Mucosa of descending colon (tissue), 3 donors: Measurements from ENCODE around the gene CD22. TPM values are rescaled to one million over a fixed set of nuclear protein-coding genes. Genes with fewer than 3 reads are reported as not detected.

ENCODE experiments used
- ATAC-seq: fragments of 200-7000 bp; cut with Tn5 transposase; one replicate; pipeline ENCODE4 v1.9.1; 2020; ENCODE audit warnings: mild to moderate bottlenecking, moderate library complexity
- DNase-seq, 3 donors: peaks; one replicate each; pipeline ENCODE4 v3.0.0-alpha.2; 2020
- H3K36me3 ChIP-seq: fragments of 200-600 bp; one replicate; pipeline ENCODE4 v1.8.0; 2021; ENCODE audit warnings: low read depth, mild to moderate bottlenecking
- H3K4me1 ChIP-seq: fragments of 200-600 bp; one replicate; pipeline ENCODE4 v1.8.0; 2021; ENCODE audit warnings: low read depth, mild to moderate bottlenecking
- H3K4me3 ChIP-seq: fragments of 200-600 bp; one replicate; pipeline ENCODE4 v1.8.0; 2021; ENCODE audit warnings: mild to moderate bottlenecking
- H3K9me3 ChIP-seq: fragments of 200-600 bp; one replicate; pipeline ENCODE4 v1.8.0; 2021; ENCODE audit warnings: mild to moderate bottlenecking
- intact Hi-C, 2 donors: fragments of 100-400 bp; cut with DNase I in 1 of 2; cut with micrococcal nuclease in 1 of 2; formaldehyde crosslinking; loops; one replicate each; pipeline versions ENCODE4 v1.11.0 to v1.11.1; 2022; cut with DNase I, micrococcal nuclease
- total RNA-seq, 3 donors: library from RNA; stranded (reverse); fragmentation: NEBNext Ultra II Directional in 2 of 3; extraction: Animal tissue kit (Norgen Biotek cat#: 25700) in 2 of 3; gene quantifications; one replicate each; pipeline versions ENCODE4 v1.2.1 to v1.2.4, GENCODE V29; 2021 to 2023
- TF ChIP-seq, protein P1 (sequence below): fragments of 200-600 bp; IDR thresholded peaks from one replicate; pipeline ENCODE4 v1.8.0; 2022; ENCODE audit warnings: antibody characterized with exemption, mild to moderate bottlenecking
- donor health status: DM: no; HTN: no; CAD: no; lungs with moderate emphysema.
- donor health status: DM: no; HTN: no; CAD: no.
- donor health status: DM: no; HTN: yes; CAD: no.

The CD22 gene
- total RNA-seq, 3 donors from 2014 or later, result 2.2 to 5.7 (median 4.1) TPM

DNA sequence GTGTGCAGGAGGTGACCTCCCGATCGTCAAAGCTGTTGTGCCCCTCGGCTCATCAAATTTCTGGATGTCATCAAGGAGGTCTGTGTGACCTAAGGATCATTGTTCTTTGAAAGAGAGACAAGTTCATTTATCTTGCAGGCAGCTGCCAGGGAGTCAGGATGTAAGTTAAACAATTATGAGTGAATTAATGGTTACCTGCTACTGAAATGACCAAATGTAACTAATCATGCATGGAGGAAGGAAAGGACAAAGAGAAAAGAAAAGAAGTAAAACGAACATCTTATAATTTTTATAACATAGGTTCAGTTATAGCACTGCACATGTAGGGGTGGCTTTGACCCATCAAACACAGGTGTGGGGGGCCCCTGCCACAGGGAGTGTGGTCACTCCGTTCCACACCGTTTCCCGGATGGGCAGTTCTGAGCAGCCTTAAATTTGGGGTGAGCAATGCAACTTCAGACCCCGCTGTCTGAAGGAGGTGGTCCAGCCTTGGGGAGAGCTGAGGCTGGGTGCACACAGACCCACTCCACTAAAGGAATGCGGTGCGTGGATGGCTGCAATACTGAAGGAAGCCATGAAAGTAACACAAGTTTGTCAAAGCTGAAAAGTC is 5.3 kb downstream of the CD22 start:
- H3K4me3 ChIP-seq, result no peak overlapping the region
- no peaks in the 10 kb centered on the region for H3K36me3 ChIP-seq
- no peaks in the 10 kb centered on the region for H3K4me1 ChIP-seq
- ATAC-seq (no peak), DNase-seq (peak in 1 of 3 donors; percentile 25)
- TF ChIP-seq, protein P1, sequence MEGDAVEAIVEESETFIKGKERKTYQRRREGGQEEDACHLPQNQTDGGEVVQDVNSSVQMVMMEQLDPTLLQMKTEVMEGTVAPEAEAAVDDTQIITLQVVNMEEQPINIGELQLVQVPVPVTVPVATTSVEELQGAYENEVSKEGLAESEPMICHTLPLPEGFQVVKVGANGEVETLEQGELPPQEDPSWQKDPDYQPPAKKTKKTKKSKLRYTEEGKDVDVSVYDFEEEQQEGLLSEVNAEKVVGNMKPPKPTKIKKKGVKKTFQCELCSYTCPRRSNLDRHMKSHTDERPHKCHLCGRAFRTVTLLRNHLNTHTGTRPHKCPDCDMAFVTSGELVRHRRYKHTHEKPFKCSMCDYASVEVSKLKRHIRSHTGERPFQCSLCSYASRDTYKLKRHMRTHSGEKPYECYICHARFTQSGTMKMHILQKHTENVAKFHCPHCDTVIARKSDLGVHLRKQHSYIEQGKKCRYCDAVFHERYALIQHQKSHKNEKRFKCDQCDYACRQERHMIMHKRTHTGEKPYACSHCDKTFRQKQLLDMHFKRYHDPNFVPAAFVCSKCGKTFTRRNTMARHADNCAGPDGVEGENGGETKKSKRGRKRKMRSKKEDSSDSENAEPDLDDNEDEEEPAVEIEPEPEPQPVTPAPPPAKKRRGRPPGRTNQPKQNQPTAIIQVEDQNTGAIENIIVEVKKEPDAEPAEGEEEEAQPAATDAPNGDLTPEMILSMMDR, result no peak
- intact Hi-C loops, result no loop called here
- H3K9me3 ChIP-seq, result no peaks in the 10 kb centered on the region

DNA sequence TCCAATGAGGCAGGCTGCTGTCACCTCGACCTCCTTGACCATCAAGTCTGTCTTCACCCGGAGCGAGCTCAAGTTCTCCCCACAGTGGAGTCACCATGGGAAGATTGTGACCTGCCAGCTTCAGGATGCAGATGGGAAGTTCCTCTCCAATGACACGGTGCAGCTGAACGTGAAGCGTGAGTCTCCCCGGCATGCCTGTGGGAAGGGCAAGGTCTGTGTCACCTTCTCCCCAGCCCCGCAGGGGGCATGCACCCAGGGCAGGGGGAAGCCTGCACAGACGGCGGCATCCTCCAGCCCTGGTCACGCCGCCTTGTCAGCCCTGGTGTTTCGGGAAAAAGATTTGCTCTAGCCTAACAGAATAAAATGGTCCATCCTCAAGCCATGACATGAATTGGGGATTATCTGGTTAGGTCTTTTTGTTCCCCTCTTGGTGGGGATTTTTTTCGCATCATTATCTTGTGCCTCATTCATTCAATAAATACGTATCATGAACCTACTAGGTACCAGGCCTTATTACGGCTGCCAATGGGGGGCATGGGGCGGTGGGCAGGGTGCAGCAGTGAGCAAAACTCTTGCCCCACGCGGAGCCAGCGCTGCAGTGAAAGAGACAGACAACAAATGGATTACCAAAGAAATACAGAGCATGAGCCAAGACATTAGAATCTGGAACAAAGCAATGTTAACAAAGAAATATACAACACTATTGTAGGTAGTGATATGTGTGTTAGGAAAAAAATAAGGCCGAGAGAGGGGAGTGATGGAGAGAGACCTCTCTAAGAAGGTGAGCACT is 7.4 kb downstream of the CD22 start:
- Histone ChIP-seq H3K9me3 (no peaks in the 10 kb centered on the region), H3K36me3 (no peaks in the 10 kb centered on the region), H3K4me3 (no peak overlapping the region), H3K4me1 (no peaks in the 10 kb centered on the region)
- ATAC-seq, result no peak
- DNase-seq, result peak in 1 of 3 donors; percentile 31
- intact Hi-C loops, result no loop called here
- TF ChIP-seq, protein P1, result no peak

- Histone ChIP-seq H3K4me3 (no peak overlapping the region), H3K36me3 (no peaks in the 10 kb centered on the region), H3K4me1 (no peaks in the 10 kb centered on the region), H3K9me3 (no peaks in the 10 kb centered on the region)
- ATAC-seq, result peak; percentile 15
- TF ChIP-seq, protein P1, result no peak
- DNase-seq, result peak in 1 of 3 donors; percentile 34
- intact Hi-C loops, result no loop called here
These were observed 8.4 kb downstream of the CD22 start for GRCh38 chr19:35337097-35337983.

GRCh38 chr19:35337984-35338296 is 9.0 kb downstream of the CD22 start:
- Histone ChIP-seq H3K9me3 (no peaks in the 10 kb centered on the region), H3K36me3 (no peaks in the 10 kb centered on the region), H3K4me1 (no peaks in the 10 kb centered on the region), H3K4me3 (no peak overlapping the region)
- DNase-seq (no peak), ATAC-seq (no peak)
- intact Hi-C loops, result no loop called here
- TF ChIP-seq, protein P1, result no peak

DNA sequence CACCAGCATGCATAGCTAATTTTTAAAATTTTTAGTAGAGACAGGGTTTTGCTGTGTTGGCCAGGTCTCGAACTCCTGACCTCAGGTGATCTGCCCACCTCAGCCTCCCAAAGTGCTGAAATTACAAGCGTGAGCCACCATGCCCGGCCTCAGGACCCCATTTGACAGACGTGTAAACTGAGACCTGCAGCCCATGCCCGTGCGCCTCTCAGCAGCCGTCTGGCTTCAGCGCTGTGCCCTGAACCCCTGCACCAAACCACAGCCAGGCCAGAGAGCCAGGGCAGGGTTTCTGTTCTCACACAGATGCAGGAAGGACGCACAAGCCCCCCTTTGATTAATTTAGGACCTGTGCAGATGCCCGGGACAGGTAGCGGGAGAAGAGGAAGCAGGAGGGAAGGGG is 11.4 kb downstream of the CD22 start:
- peak in 1 of 3 donors; percentile 29 for DNase-seq
- no peaks in the 10 kb centered on the region for H3K36me3 ChIP-seq
- no peaks in the 10 kb centered on the region for H3K9me3 ChIP-seq
- H3K4me1 ChIP-seq, result no peaks in the 10 kb centered on the region
- ATAC-seq, result no peak
- H3K4me3 ChIP-seq, result no peak overlapping the region
- intact Hi-C loops, result no loop called here
- TF ChIP-seq, protein P1, result no peak
